HCT116 (cell line): Measurements from ENCODE around the gene SYTL3. TPM values are rescaled to one million over a fixed set of nuclear protein-coding genes. Genes with fewer than 3 reads are reported as not detected.
A peak's percentile ranks its signal among the peaks of the same experiment; 100 is the strongest.

Source experiments
- ATAC-seq: fragments of 200-7000 bp; cut with Tn5 transposase; 2 replicates; pipeline ENCODE4 v1.9.1; 2020; ENCODE audit warnings: mild to moderate bottlenecking, moderate library complexity
- BruUV-seq: library from RNA; stranded (reverse); fragments of 400-500 nt; replicated peaks from 2 replicates; lab custom pipeline; 2021; lab: Mats Ljungman, UMichigan
- CTCF ChIA-PET: fragments of 300-600 bp; sonication (Branson Sonifier 250); formaldehyde crosslinking; loops from one replicate; lab custom pipeline; 2021; ENCODE audit warnings: antibody characterized with exemption; lab: Charles Lee
- POLR2A ChIA-PET: fragments of 300-600, 350-600 bp; sonication (Branson Sonifier 250); formaldehyde crosslinking; loops from one replicate; lab custom pipeline; 2021; ENCODE audit warnings: antibody characterized with exemption; lab: Charles Lee
- RAD21 ChIA-PET, 2 experiments: fragments of 300-600 bp; sonication (Branson Sonifier 250); formaldehyde crosslinking; loops; one replicate each; lab custom pipeline; 2023; ENCODE audit warnings: low total read pairs in 2 of 2; ENCODE audit not compliant: uncharacterized antibody in 2 of 2, unreplicated experiment in 2 of 2, low non-redundant PET in 1 of 2; lab: Charles Lee
- DNase-seq: peaks from one replicate; pipeline ENCODE4 v3.0.0-alpha.2; 2010; ENCODE audit warnings: low read depth, low spot score
- H2AFZ ChIP-seq: fragments of 200-600 bp; shearing (Covaris generic), sonication (generic); 2 replicates; pipeline ENCODE4 v1.6.1; 2017; ENCODE audit warnings: low read depth, mixed run types, mixed read lengths, antibody characterized with exemption, low read length; ENCODE audit not compliant: poor library complexity, severe bottlenecking
- H3K27ac ChIP-seq: 2 replicates; pipeline ENCODE4 v1.5.1; 2012; ENCODE audit warnings: low read depth, low read length
- H3K27me3 ChIP-seq: fragments of 200-600 bp; sonication (generic); 2 replicates; pipeline ENCODE4 v1.6.1; 2016; ENCODE audit warnings: mixed run types, low read length, mixed read lengths; ENCODE audit not compliant: insufficient read depth
- H3K36me3 ChIP-seq, 2 experiments: fragments of 200-500 bp in 1 of 2; fragments of 200-600 bp in 1 of 2; sonication (Bioruptor generic) in 1 of 2; sonication (generic) in 1 of 2; 2 replicates each; pipeline versions ENCODE4 v1.5.1 to v1.6.1; 2014 to 2016; ENCODE audit warnings: low read length in 2 of 2, inconsistent platforms in 1 of 2, mixed read lengths in 1 of 2, mixed run types in 1 of 2; ENCODE audit not compliant: insufficient read depth in 2 of 2, control insufficient read depth in 1 of 2
- H3K4me1 ChIP-seq, 2 experiments: fragments of 200-600 bp in 1 of 2; sonication (generic) in 1 of 2; 2 replicates each; pipeline versions ENCODE4 v1.5.1 to v1.6.1; 2012 to 2017; ENCODE audit warnings: low read length in 2 of 2, inconsistent platforms in 1 of 2, mild to moderate bottlenecking in 1 of 2, mixed read lengths in 1 of 2, mixed run types in 1 of 2, moderate library complexity in 1 of 2; ENCODE audit not compliant: insufficient read depth in 2 of 2, control insufficient read depth in 1 of 2
- H3K4me2 ChIP-seq: fragments of 200-600 bp; sonication (generic); 2 replicates; pipeline ENCODE4 v1.6.1; 2017; ENCODE audit warnings: mixed run types, low read length, mixed read lengths
- H3K4me3 ChIP-seq, 2 experiments: fragments of 200-600 bp in 1 of 2; sonication (generic) in 1 of 2; replicated peaks in 1 of 2; 2 replicates each; pipeline ENCODE4 v1.5.1; 2011 to 2016; ENCODE audit warnings: low read length in 2 of 2, control low read depth in 1 of 2, low read depth in 1 of 2, mild to moderate bottlenecking in 1 of 2, mixed read lengths in 1 of 2, mixed run types in 1 of 2
- H3K79me2 ChIP-seq: fragments of 200-600 bp; sonication (generic); 2 replicates; pipeline ENCODE4 v1.6.1; 2017; ENCODE audit warnings: mild to moderate bottlenecking, mixed run types, low read length, moderate library complexity, mixed read lengths; ENCODE audit not compliant: insufficient read depth
- H3K9ac ChIP-seq: fragments of 200-600 bp; sonication (generic); 2 replicates; pipeline ENCODE4 v1.6.1; 2016; ENCODE audit warnings: low read length, mixed read lengths
- H3K9me2 ChIP-seq: fragments of 200-600 bp; sonication (generic), shearing (Covaris generic); 2 replicates; pipeline ENCODE4 v1.6.1; 2017; ENCODE audit warnings: mixed run types, mild to moderate bottlenecking, moderate library complexity; ENCODE audit not compliant: insufficient read depth
- H3K9me3 ChIP-seq, 2 experiments: fragments of 200-500 bp in 1 of 2; fragments of 200-600 bp in 1 of 2; sonication (Bioruptor generic) in 1 of 2; sonication (generic) in 1 of 2; 2 replicates each; pipeline ENCODE4 v1.6.1; 2014 to 2017; ENCODE audit warnings: low read length in 2 of 2, mixed read lengths in 2 of 2, inconsistent platforms in 1 of 2, low read depth in 1 of 2, mild to moderate bottlenecking in 1 of 2, mixed run types in 1 of 2, moderate library complexity in 1 of 2; ENCODE audit not compliant: control insufficient read depth in 1 of 2, insufficient read depth in 1 of 2
- H4K20me1 ChIP-seq: fragments of 200-600 bp; sonication (generic), shearing (Covaris generic); 2 replicates; pipeline ENCODE4 v1.6.1; 2017; ENCODE audit warnings: mixed run types, mild to moderate bottlenecking, moderate library complexity; ENCODE audit not compliant: insufficient read depth
- ATF3 ChIP-seq: IDR thresholded peaks from 2 replicates; pipeline ENCODE4 v1.6.1; 2012
- CEBPB ChIP-seq: IDR thresholded peaks from 2 replicates; pipeline ENCODE4 v1.6.1; 2012; ENCODE audit warnings: low read depth
- CTCF ChIP-seq, 3 experiments: fragments of 200-600 bp in 1 of 3; sonication (generic) in 1 of 3; IDR thresholded peaks in 2 of 3; conservative IDR thresholded peaks in 1 of 3; 2 replicates each; pipeline ENCODE4 v1.5.1; 2012 to 2017; ENCODE audit warnings: low read depth in 2 of 3, low read length in 2 of 3, antibody characterized with exemption in 1 of 3, borderline replicate concordance in 1 of 3, control low read depth in 1 of 3, mild to moderate bottlenecking in 1 of 3, mixed read lengths in 1 of 3, mixed run types in 1 of 3, moderate library complexity in 1 of 3; ENCODE audit not compliant: insufficient read depth in 1 of 3
- EGR1 ChIP-seq: IDR thresholded peaks from 2 replicates; pipeline ENCODE4 v1.6.1; 2012; ENCODE audit warnings: low read depth
- EZH2phosphoT487 ChIP-seq: fragments of 200-600 bp; IDR thresholded peaks from 2 replicates; pipeline ENCODE4 v1.6.1; 2018; ENCODE audit warnings: antibody characterized with exemption, borderline replicate concordance
- FOSL1 ChIP-seq: IDR thresholded peaks from 2 replicates; pipeline ENCODE4 v1.6.1; 2012; ENCODE audit warnings: low read depth
- POLR2A ChIP-seq: IDR thresholded peaks from 2 replicates; pipeline ENCODE4 v1.7.0; 2011; ENCODE audit warnings: borderline replicate concordance; ENCODE audit not compliant: insufficient read depth, insufficient read length; ENCODE audit errors: extremely low read depth
- POLR2AphosphoS5 ChIP-seq: IDR thresholded peaks from 2 replicates; pipeline ENCODE4 v1.6.1; 2011; ENCODE audit warnings: mild to moderate bottlenecking, low read depth, low read length, moderate library complexity
- REST ChIP-seq: IDR thresholded peaks from 2 replicates; pipeline ENCODE4 v1.6.1; 2012; ENCODE audit warnings: low read depth
- SRF ChIP-seq: IDR thresholded peaks from 2 replicates; pipeline ENCODE4 v1.6.1; 2012; ENCODE audit warnings: low read depth
- TCF7L2 ChIP-seq: IDR thresholded peaks from 2 replicates; pipeline ENCODE4 v1.7.0; 2011; ENCODE audit warnings: borderline replicate concordance, inconsistent platforms; ENCODE audit not compliant: insufficient read depth, insufficient read length; ENCODE audit errors: extremely low read depth
- YY1 ChIP-seq: IDR thresholded peaks from 2 replicates; pipeline ENCODE4 v1.6.1; 2011; ENCODE audit warnings: low read length, low read depth, moderate library complexity, mild to moderate bottlenecking; ENCODE audit not compliant: insufficient replicate concordance; ENCODE audit errors: extremely low read depth
- ZBTB33 ChIP-seq: IDR thresholded peaks from 2 replicates; pipeline ENCODE4 v1.6.1; 2011; ENCODE audit warnings: mild to moderate bottlenecking, low read length, moderate library complexity; ENCODE audit not compliant: insufficient replicate concordance; ENCODE audit errors: extremely low read depth
- ZFX ChIP-seq: fragments of 450-650 bp; IDR thresholded peaks from 2 replicates; pipeline ENCODE4 v1.6.1; 2017
- ZNF274 ChIP-seq: fragments of 200-500 bp; sonication (Bioruptor generic); IDR thresholded peaks from 2 replicates; pipeline ENCODE4 v1.6.1; 2014; ENCODE audit warnings: mild to moderate bottlenecking, low read depth, low read length, inconsistent platforms
- intact Hi-C: fragments of 100-400 bp; cut with micrococcal nuclease; formaldehyde crosslinking; loops from 2 replicates; pipeline ENCODE4 v1.10.0; 2022
- total RNA-seq: library from RNA; stranded (reverse); gene quantifications from one replicate; pipeline ENCODE4 v1.2.1, GENCODE V29; 2021; ENCODE audit not compliant: unreplicated experiment

The SYTL3 gene
- total RNA-seq, 1 experiment from 2014 or later, result 55.3 TPM

GRCh38 chr6:158760618-158761250 is 110.9 kb downstream of the SYTL3 start:
- intact Hi-C loops, result loop anchor here (2.0 to 10.0 kb wide), 2 partner anchors 54 to 344 kb away; no protein-coding TSS in a partner anchor
- RAD21 ChIA-PET, result interaction anchor here in 1 of 2 experiments (1.1 kb wide), 1 partner anchor 42 kb away, joined by 3 read pairs; no protein-coding TSS in a partner anchor
- H2AFZ ChIP-seq, result no peak overlapping the region
- DNase-seq, result no peak
- H4K20me1 ChIP-seq, result 0 out of 2 replicates have a peak, but pooled peaks cover under 1% of the 10 kb centered on the region
- no peak overlapping the region for H3K4me3 ChIP-seq
- no peak for ATAC-seq
- peaks cover under 1% of the 10 kb centered on the region; the same call in 1 of the 2 replicates for H3K79me2 ChIP-seq
- peak overlapping the region; percentile 57 for H3K27ac ChIP-seq
- 0 out of 2 replicates have a peak overlapping the region, but pooled peaks have one; percentile 22 for H3K4me2 ChIP-seq
- H3K4me1 ChIP-seq, result peaks cover 48 to 95% of the 10 kb centered on the region in 2 experiments; a peak in 3 of 4 replicates
- BruUV-seq, result no TSS peak
- H3K9ac ChIP-seq, result peak overlapping the region; percentile 29
- TF ChIP-seq EGR1 (no peak), CEBPB (no peak), FOSL1 (no peak), POLR2AphosphoS5 (no peak), ZFX (no peak), YY1 (no peak), ZNF274 (no peak), POLR2A (no peak), REST (no peak), SRF (no peak), TCF7L2 (no peak), EZH2phosphoT487 (no peak), CTCF (IDR thresholded peaks at IDR 0.05 in 2 of 3, conservative IDR thresholded peaks at IDR 0.05 in 1 of 3; ENCODE audit: borderline replicate concordance in 1 of 3, insufficient read depth in 1 of 3, low read depth in 2 of 3, low read length in 2 of 3) (no peak), ATF3 (no peak), ZBTB33 (no peak)
- no peaks in the 10 kb centered on the region for H3K9me3 ChIP-seq
- POLR2A ChIA-PET, result interaction anchor here (0.6 to 9.3 kb wide), 4 partner anchors 12 to 108 kb away, joined by 3 to 39 read pairs (median 3); no protein-coding TSS in a partner anchor
- H3K36me3 ChIP-seq, result peaks cover 2 to 32% of the 10 kb centered on the region in 2 experiments
- CTCF ChIA-PET, result interaction anchor here (0.5 kb wide), 1 partner anchor 16 kb away, joined by 4 read pairs; no protein-coding TSS in a partner anchor
- H3K9me2 ChIP-seq, result no peaks in the 10 kb centered on the region
- no peaks in the 10 kb centered on the region for H3K27me3 ChIP-seq
